Kidney (tissue), 14 donors: ENCODE results near the gene PNKP. TPM values are rescaled to one million over a fixed set of nuclear protein-coding genes. Genes with fewer than 3 reads are reported as not detected.

ENCODE experiments used
- DNase-seq, 5 donors: peaks; one replicate each; pipeline ENCODE4 v3.0.0-alpha.2; 2013 to 2020
- FAIRE-seq: peaks from 2 replicates; lab custom pipeline; 2012; peaks lifted over from hg19 to GRCh38; lab: Jason Lieb, UNC
- H3K27ac ChIP-seq, 2 donors: one replicate each; pipeline ENCODE4 v1.7.0; 2013; ENCODE audit warnings: low read depth in 2 of 2, low read length in 2 of 2, inconsistent platforms in 1 of 2
- H3K27me3 ChIP-seq: one replicate; pipeline ENCODE4 v1.7.1; 2013; ENCODE audit warnings: low read length, inconsistent platforms; ENCODE audit not compliant: control insufficient read depth, insufficient read depth
- H3K36me3 ChIP-seq, 3 donors: one replicate each; pipeline versions ENCODE4 v1.7.0 to v1.7.1; 2013; ENCODE audit warnings: low read length in 3 of 3, control low read depth in 1 of 3, inconsistent platforms in 1 of 3; ENCODE audit not compliant: insufficient read depth in 3 of 3, control insufficient read depth in 2 of 3
- H3K4me1 ChIP-seq, 3 donors: one replicate each; pipeline versions ENCODE4 v1.7.0 to v1.7.1; 2013; ENCODE audit warnings: low read length in 3 of 3, inconsistent platforms in 1 of 3, low read depth in 1 of 3; ENCODE audit not compliant: control insufficient read depth in 2 of 3, insufficient read depth in 2 of 3
- H3K4me3 ChIP-seq, 3 donors: one replicate each; pipeline versions ENCODE4 v1.7.0 to v1.8.1; 2013; ENCODE audit warnings: low read length in 3 of 3, control low read depth in 1 of 3, inconsistent platforms in 1 of 3
- H3K9ac ChIP-seq, 3 donors: one replicate each; pipeline versions ENCODE4 v1.7.0 to v1.7.1; 2013; ENCODE audit warnings: low read length in 3 of 3, control low read depth in 1 of 3, inconsistent platforms in 1 of 3
- H3K9me3 ChIP-seq, 3 donors: one replicate each; pipeline versions ENCODE4 v1.7.0 to v1.7.1; 2013; ENCODE audit warnings: low read length in 3 of 3, control low read depth in 1 of 3, inconsistent platforms in 1 of 3; ENCODE audit not compliant: control insufficient read depth in 2 of 3, insufficient read depth in 1 of 3
- CTCF ChIP-seq: IDR thresholded peaks from 3 replicates; pipeline ENCODE4 v1.5.1; 2012; ENCODE audit warnings: mild to moderate bottlenecking, moderate library complexity, borderline replicate concordance; ENCODE audit not compliant: insufficient read depth; ENCODE audit errors: extremely low read depth
- intact Hi-C: fragments of 100-400 bp; cut with DNase I; formaldehyde crosslinking; loops from one replicate; pipeline ENCODE4 v1.11.1; 2022
- polyA plus RNA-seq: library from polyadenylated mRNA; stranded (reverse); fragments of 350-450 nt; fragmentation: Illumina TruSeq; extraction: RNeasy Lipid Tissue Mini Kit (QIAGEN cat#74804); gene quantifications from one replicate; pipeline ENCODE4 v1.2.3, GENCODE V29; 2014; ENCODE audit warnings: low read depth, low replicate concordance; ENCODE audit not compliant: insufficient read depth
- total RNA-seq: library from RNA; stranded (reverse); fragmentation: NEBNext Ultra II Directional; extraction: Animal tissue kit (Norgen Biotek cat#: 25700); gene quantifications from one replicate; pipeline ENCODE4 v1.2.1, GENCODE V29; 2021
- donor health status: control.
- donor health status: control.
- donor health status: control.
- donor health status: control.
- donor health status: control.
- donor health status: DM: yes; HTN: yes; CAD: no.
- donor health status: Normal renal cell carcinoma (clear cell type).

PNKP gene
- total and polyA plus RNA-seq, 2 donors from 2014 or later: 45.5 to 101 TPM

GRCh38 chr19:49859682-49860335, 7.6 kb downstream of the PNKP start:
- Histone ChIP-seq H3K27ac (no peak overlapping the region), H3K4me3 (no peak overlapping the region), H3K9me3 (no peaks in the 10 kb centered on the region), H3K4me1 (peaks cover 0 to under 1% (median 0%) of the 10 kb centered on the region in 3 donors), H3K9ac (no peak overlapping the region), H3K36me3 (peaks cover 6 to 41% (median 18%) of the 10 kb centered on the region in 3 donors), H3K27me3 (no peaks in the 10 kb centered on the region)
- intact Hi-C loops: no loop called here
- no peak for FAIRE-seq
- no peak for TF ChIP-seq CTCF
- peak in 1 of 5 donors; percentile 41 for DNase-seq

- Histone ChIP-seq H3K9me3 (no peaks in the 10 kb centered on the region), H3K4me1 (peaks cover 0 to 3% (median 0%) of the 10 kb centered on the region in 3 donors), H3K9ac (no peak overlapping the region), H3K27me3 (no peaks in the 10 kb centered on the region), H3K4me3 (no peak overlapping the region), H3K36me3 (peaks cover 0 to 34% (median 9%) of the 10 kb centered on the region in 3 donors), H3K27ac (no peak overlapping the region)
- TF ChIP-seq CTCF: no peak
- peak in 1 of 5 donors; percentile 54 for DNase-seq
- FAIRE-seq: no peak
- intact Hi-C loops: no loop called here
Measured at GRCh38 chr19:49858088-49858985, 9.0 kb downstream of the PNKP start.

- no peak for TF ChIP-seq CTCF
- FAIRE-seq: no peak
- H3K27me3 ChIP-seq: no peaks in the 10 kb centered on the region
- peaks cover 0 to 31% (median 9%) of the 10 kb centered on the region in 3 donors for H3K36me3 ChIP-seq
- peaks cover 0 to 4% (median 2%) of the 10 kb centered on the region in 3 donors for H3K4me1 ChIP-seq
- no peak overlapping the region for H3K27ac ChIP-seq
- H3K9ac ChIP-seq: no peak overlapping the region
- no peak overlapping the region for H3K4me3 ChIP-seq
- intact Hi-C loops: no loop called here
- DNase-seq: peak in 1 of 5 donors; percentile 52
- H3K9me3 ChIP-seq: no peaks in the 10 kb centered on the region
Measured at GRCh38 chr19:49857838-49858087, 9.6 kb downstream of the PNKP start.
